HepG2 (cell line): Measurements from ENCODE around the gene C11orf54. TPM values are rescaled to one million over a fixed set of nuclear protein-coding genes. Genes with fewer than 3 reads are reported as not detected.

Source experiments
- ATAC-seq: fragments of 200-7000 bp; cut with Tn5 transposase; 3 replicates; pipeline ENCODE4 v1.9.1; 2020; ENCODE audit warnings: mild to moderate bottlenecking, moderate library complexity
- BruUV-seq: library from RNA; stranded (reverse); fragments of 400-500 nt; replicated peaks from 2 replicates; lab custom pipeline; 2021; lab: Mats Ljungman, UMichigan
- CTCF ChIA-PET: fragments of 300-600 bp; formaldehyde crosslinking; extraction: SDS; loops from one replicate; lab custom pipeline; 2021; ENCODE audit warnings: low total read pairs, inconsistent platforms, low intra/inter-chr PET ratio; lab: Yijun Ruan, JAX
- POLR2A ChIA-PET: fragments of 350-600 bp; sonication (Branson Sonifier 250); formaldehyde crosslinking; loops from one replicate; lab custom pipeline; 2020; ENCODE audit warnings: antibody characterized with exemption, inconsistent platforms; lab: Yijun Ruan, JAX
- DNase-seq: peaks from one replicate; pipeline ENCODE4 v3.0.0-alpha.2; 2015; ENCODE audit warnings: low spot score
- FAIRE-seq: peaks from 3 replicates; lab custom pipeline; 2011; peaks lifted over from hg19 to GRCh38; lab: Jason Lieb, UNC
- H2AFZ ChIP-seq: one replicate; pipeline ENCODE4 v1.6.1; 2011; ENCODE audit warnings: low read length, inconsistent platforms
- H3K27ac ChIP-seq: fragments of 300-600 bp; 3 replicates; pipeline ENCODE4 v1.8.0; 2011; ENCODE audit warnings: mixed run types, mild to moderate bottlenecking, mixed read lengths, low read length, inconsistent platforms; ENCODE audit not compliant: insufficient read depth; ENCODE audit errors: extremely low read length
- H3K27me3 ChIP-seq, 2 experiments: fragments of 200-600 bp in 1 of 2; 2 replicates in 1 of 2; 3 replicates in 1 of 2; pipeline versions ENCODE4 v1.6.0 to v1.8.0; 2011; ENCODE audit warnings: low read length in 2 of 2, mild to moderate bottlenecking in 2 of 2, moderate library complexity in 2 of 2, inconsistent platforms in 1 of 2; ENCODE audit not compliant: insufficient read depth in 2 of 2, control insufficient read depth in 1 of 2
- H3K36me3 ChIP-seq, 2 experiments: fragments of 200-600 bp in 1 of 2; replicated peaks in 1 of 2; 2 replicates in 1 of 2; 3 replicates in 1 of 2; pipeline versions ENCODE4 v1.5.1 to v1.8.0; 2011; ENCODE audit warnings: low read length in 2 of 2, inconsistent platforms in 1 of 2; ENCODE audit not compliant: insufficient read depth in 2 of 2, control insufficient read depth in 1 of 2
- H3K4me1 ChIP-seq: 2 replicates; pipeline ENCODE4 v1.5.1; 2012; ENCODE audit warnings: low read length, inconsistent platforms; ENCODE audit not compliant: insufficient read depth
- H3K4me2 ChIP-seq: 2 replicates; pipeline ENCODE4 v1.6.0; 2011; ENCODE audit warnings: low read depth, low read length, inconsistent platforms
- H3K4me3 ChIP-seq, 3 experiments: fragments of 200-600 bp in 1 of 3; sonication (generic), shearing (Covaris generic) in 1 of 3; replicated peaks in 1 of 3; 2 replicates each; pipeline ENCODE4 v1.5.1; 2011 to 2016; ENCODE audit warnings: low read length in 3 of 3, inconsistent platforms in 2 of 3, low read depth in 2 of 3, mild to moderate bottlenecking in 2 of 3, control low read depth in 1 of 3, mixed read lengths in 1 of 3; ENCODE audit not compliant: insufficient read depth in 1 of 3
- H3K79me2 ChIP-seq: one replicate; pipeline ENCODE4 v1.6.1; 2011; ENCODE audit warnings: low read length, inconsistent platforms; ENCODE audit not compliant: insufficient read depth
- H3K9ac ChIP-seq: 2 replicates; pipeline ENCODE4 v1.6.0; 2011; ENCODE audit warnings: mild to moderate bottlenecking, low read depth, low read length, inconsistent platforms; ENCODE audit not compliant: insufficient read depth
- H3K9me3 ChIP-seq: 2 replicates; pipeline ENCODE4 v1.5.1; 2012; ENCODE audit warnings: mild to moderate bottlenecking, low read length
- H4K20me1 ChIP-seq: 2 replicates; pipeline ENCODE4 v1.6.0; 2011; ENCODE audit warnings: inconsistent platforms, mild to moderate bottlenecking, low read length, moderate library complexity; ENCODE audit not compliant: insufficient read depth
- HMGA1 ChIP-seq: sonication (generic); formaldehyde crosslinking; conservative IDR thresholded peaks from 2 replicates; pipeline ENCODE4 v1.4.0; 2020; ENCODE audit warnings: missing genetic modification reagents
- RERE ChIP-seq: IDR thresholded peaks from 2 replicates; pipeline ENCODE4 v1.6.1; 2016; ENCODE audit warnings: low read depth, missing genetic modification reagents, missing compliant biosample characterization
- SOX6 ChIP-seq, 2 experiments: fragments of 450-650 bp in 1 of 2; sonication (generic) in 1 of 2; formaldehyde crosslinking in 1 of 2; IDR thresholded peaks; 2 replicates each; pipeline versions ENCODE4 v1.4.0 to v1.6.1; 2017 to 2020; ENCODE audit warnings: antibody characterized with exemption in 1 of 2, mild to moderate bottlenecking in 1 of 2, missing genetic modification reagents in 1 of 2
- TAF1 ChIP-seq: sonication (generic); formaldehyde crosslinking; IDR thresholded peaks from 2 replicates; pipeline ENCODE4 v1.4.0; 2020; ENCODE audit warnings: missing genetic modification reagents
- THAP8 ChIP-seq: sonication (generic); formaldehyde crosslinking; IDR thresholded peaks from 2 replicates; pipeline ENCODE4 v1.5.1; 2020; ENCODE audit warnings: missing genetic modification reagents, mild to moderate bottlenecking, borderline replicate concordance
- ZBTB7A ChIP-seq: sonication (generic); formaldehyde crosslinking; IDR thresholded peaks from 2 replicates; pipeline ENCODE4 v1.8.0; 2022; ENCODE audit warnings: mild to moderate bottlenecking, missing genetic modification reagents
- ZNF281 ChIP-seq: sonication (generic); formaldehyde crosslinking; IDR thresholded peaks from 2 replicates; pipeline ENCODE4 v1.4.0; 2020; ENCODE audit warnings: missing genetic modification reagents, borderline replicate concordance
- WGBS: methylation state at CpG from one replicate; pipeline ENCODE4 v1.1.6; 2017; ENCODE audit warnings: low lambda C conversion rate; 5-methylcytosine and 5-hydroxymethylcytosine counted together
- in situ Hi-C: cut with HindIII; loops from 2 replicates; pipeline ENCODE4 v1.10.0; 2017; ENCODE audit warnings: low pct_unique_long_range_greater_than_20kb; ENCODE audit not compliant: extremely low pct_ligation_motif_present
- intact Hi-C: fragments of 100-400 bp; cut with micrococcal nuclease; formaldehyde crosslinking; loops from one replicate; pipeline ENCODE4 v1.10.0; 2022; ENCODE audit not compliant: unreplicated experiment
- polyA plus RNA-seq, 8 experiments: library from polyadenylated mRNA; depleted of rRNA in 3 of 8; stranded (reverse) in 7 of 8; unstranded in 1 of 8; fragments of >200 nt; fragmentation: Illumina TruSeq in 4 of 8; extraction: Trizol in 4 of 8; gene quantifications; 2 replicates each; pipeline versions ENCODE4 v1.2.1 to v1.2.3, GENCODE V29; 2011 to 2016; ENCODE audit warnings: low read depth in 4 of 8, missing spikeins in 1 of 8, mixed read lengths in 1 of 8; ENCODE audit not compliant: insufficient read depth in 1 of 8
- total RNA-seq, 5 experiments: library from RNA; depleted of rRNA; stranded (reverse); fragments of >200 nt; fragmentation: Illumina TruSeq; extraction: Trizol; gene quantifications; 2 replicates each; pipeline ENCODE4 v1.2.3, GENCODE V29; 2016; ENCODE audit warnings: low read depth in 1 of 5

Gene C11orf54
- total and polyA plus RNA-seq, 2 of the 13 experiments (the other 11 are each of a cell fraction or from before 2014, with no cell fraction given): 42.7 to 50.1 TPM

DNA sequence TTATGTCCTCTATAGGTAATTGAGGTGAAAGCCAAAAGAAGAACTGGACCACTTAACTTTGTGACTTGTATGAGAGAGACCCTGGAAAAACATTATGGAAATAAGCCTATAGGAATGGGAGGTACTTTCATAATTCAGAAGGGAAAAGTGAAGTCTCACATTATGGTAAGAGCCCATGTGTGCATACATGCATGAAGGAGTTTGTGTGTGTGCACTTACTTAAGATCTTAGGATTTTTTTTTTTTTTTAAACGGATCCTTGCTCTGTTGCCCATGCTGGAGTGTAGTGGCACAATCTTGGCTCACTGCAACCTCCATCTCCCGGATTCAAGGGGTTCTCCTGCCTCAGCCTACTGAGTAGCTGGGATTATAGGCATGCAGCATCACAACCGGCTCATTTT lies 15.8 kb downstream of the C11orf54 start:
- H3K4me1 ChIP-seq: no peaks in the 10 kb centered on the region
- peaks cover 9 to 42% of the 10 kb centered on the region in 2 experiments for H3K36me3 ChIP-seq
- H3K27me3 ChIP-seq: no peaks in the 10 kb centered on the region; a peak in 1 of 5 replicates
- no peaks in the 10 kb centered on the region for H4K20me1 ChIP-seq
- in situ Hi-C loops: no loop called here
- no TSS peak for BruUV-seq
- no peak for FAIRE-seq
- no peaks in the 10 kb centered on the region for H3K79me2 ChIP-seq
- H3K4me3 ChIP-seq: no peak overlapping the region
- POLR2A ChIA-PET: no interaction called here
- intact Hi-C loops: no loop called here
- no peaks in the 10 kb centered on the region for H3K9me3 ChIP-seq
- no peak for DNase-seq
- WGBS: 93% methylated on average over 3 of the region's 3 CpGs
- CTCF ChIA-PET: no interaction called here
- TF ChIP-seq THAP8 (CRISPR knock-in tag) (no peak), ZNF281 (CRISPR knock-in tag) (no peak), TAF1 (no peak), HMGA1 (CRISPR knock-in tag) (no peak), RERE (CRISPR knock-in tag) (no peak), SOX6 (IDR thresholded peaks at IDR 0.05) (no peak), SOX6 (CRISPR knock-in tag; IDR thresholded peaks at IDR 0.05) (no peak), ZBTB7A (CRISPR knock-in tag) (no peak)
- ATAC-seq: no peak
- no peak overlapping the region for H2AFZ ChIP-seq
- no peak overlapping the region for H3K27ac ChIP-seq
- no peak overlapping the region for H3K4me2 ChIP-seq
- no peak overlapping the region for H3K9ac ChIP-seq
